VCaP (cell line): Measurements from ENCODE around the gene POLR2C.

ENCODE experiments used
- H3K27ac ChIP-seq: fragments of 450-650 bp; 2 replicates; pipeline ENCODE4 v1.5.1; 2017
- TF ChIP-seq, protein P1 (sequence below): fragments of 450-650 bp; conservative IDR thresholded peaks from 2 replicates; pipeline ENCODE4 v1.5.1; 2017; ENCODE audit warnings: mild to moderate bottlenecking, moderate library complexity

POLR2C gene

DNA sequence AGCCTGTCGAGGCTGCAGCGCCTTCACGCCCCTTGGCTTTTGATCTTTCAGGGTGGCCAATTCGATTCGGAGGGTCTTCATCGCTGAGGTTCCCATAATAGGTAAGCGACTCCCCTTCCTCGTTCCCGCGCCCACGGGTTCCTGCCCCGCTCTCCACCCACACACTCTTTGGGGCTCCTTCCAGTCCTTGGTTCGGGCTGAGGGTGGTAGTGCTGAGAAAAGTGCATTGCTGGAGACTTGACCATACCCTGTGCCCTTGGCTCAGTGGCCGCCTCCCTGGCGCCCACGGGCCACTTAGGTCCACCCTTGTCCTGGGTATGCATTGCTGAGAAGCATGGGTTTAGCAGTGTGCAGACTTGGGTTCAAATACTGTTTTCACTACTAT, 491 bp downstream of the POLR2C start:
- TF ChIP-seq, protein P1, sequence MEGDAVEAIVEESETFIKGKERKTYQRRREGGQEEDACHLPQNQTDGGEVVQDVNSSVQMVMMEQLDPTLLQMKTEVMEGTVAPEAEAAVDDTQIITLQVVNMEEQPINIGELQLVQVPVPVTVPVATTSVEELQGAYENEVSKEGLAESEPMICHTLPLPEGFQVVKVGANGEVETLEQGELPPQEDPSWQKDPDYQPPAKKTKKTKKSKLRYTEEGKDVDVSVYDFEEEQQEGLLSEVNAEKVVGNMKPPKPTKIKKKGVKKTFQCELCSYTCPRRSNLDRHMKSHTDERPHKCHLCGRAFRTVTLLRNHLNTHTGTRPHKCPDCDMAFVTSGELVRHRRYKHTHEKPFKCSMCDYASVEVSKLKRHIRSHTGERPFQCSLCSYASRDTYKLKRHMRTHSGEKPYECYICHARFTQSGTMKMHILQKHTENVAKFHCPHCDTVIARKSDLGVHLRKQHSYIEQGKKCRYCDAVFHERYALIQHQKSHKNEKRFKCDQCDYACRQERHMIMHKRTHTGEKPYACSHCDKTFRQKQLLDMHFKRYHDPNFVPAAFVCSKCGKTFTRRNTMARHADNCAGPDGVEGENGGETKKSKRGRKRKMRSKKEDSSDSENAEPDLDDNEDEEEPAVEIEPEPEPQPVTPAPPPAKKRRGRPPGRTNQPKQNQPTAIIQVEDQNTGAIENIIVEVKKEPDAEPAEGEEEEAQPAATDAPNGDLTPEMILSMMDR = no peak
- peak overlapping the region; percentile 74; the same call in 1 of the 2 replicates for H3K27ac ChIP-seq

GRCh38 chr16:57464523-57464922, 2.0 kb downstream of the POLR2C start:
- no peak overlapping the region for H3K27ac ChIP-seq
- TF ChIP-seq, protein P1 = no peak

- H3K27ac ChIP-seq = no peak overlapping the region
- TF ChIP-seq, protein P1 = no peak
Measured at GRCh38 chr16:57468346-57468745, 5.9 kb downstream of the POLR2C start.

- TF ChIP-seq, protein P1 = no peak
- H3K27ac ChIP-seq = no peak overlapping the region
Measured at GRCh38 chr16:57469046-57469445, 6.6 kb downstream of the POLR2C start.

- TF ChIP-seq, protein P1 = no peak
- no peak overlapping the region for H3K27ac ChIP-seq
Measured at GRCh38 chr16:57469917-57470470, 7.5 kb downstream of the POLR2C start.

DNA sequence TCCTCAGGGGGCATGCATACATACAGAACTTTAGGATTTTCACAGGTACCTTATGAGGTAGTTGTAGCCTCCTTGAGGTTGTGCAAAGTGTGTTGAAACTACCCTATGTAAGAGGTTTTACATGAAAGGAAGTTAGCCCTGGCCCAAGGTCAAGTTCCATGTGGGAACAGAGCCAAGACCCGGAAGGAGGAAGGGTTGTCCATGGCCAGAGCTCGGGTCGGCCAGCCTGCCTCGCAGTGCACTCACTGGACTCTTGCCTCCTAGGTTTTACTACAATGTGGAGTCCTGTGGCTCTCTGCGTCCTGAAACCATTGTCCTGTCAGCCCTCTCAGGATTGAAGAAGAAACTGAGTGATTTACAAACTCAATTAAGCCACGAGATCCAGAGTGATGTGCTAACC, 8.2 kb downstream of the POLR2C start:
- no peak overlapping the region for H3K27ac ChIP-seq
- TF ChIP-seq, protein P1 = no peak

GRCh38 chr16:57471209-57471608, 8.7 kb downstream of the POLR2C start:
- H3K27ac ChIP-seq = no peak overlapping the region

More at GRCh38 chr16:57471209-57471608, 8.7 kb downstream of the POLR2C start:
- TF ChIP-seq, protein P1 = no peak
